GM18517 (cell line): ENCODE data around the gene GRK4.
"Not testable (repeated sequence)": the region's sequence is repeated elsewhere in the genome, so short reads cannot be mapped to it uniquely, and the experiment has no call there.

ENCODE experiments used
- ATAC-seq: cut with Tn5 transposase; IDR thresholded peaks from one replicate; pipeline ENCODE4 v1.9.1; 2021; ENCODE audit warnings: mild to moderate bottlenecking, moderate library complexity; ENCODE audit not compliant: unreplicated experiment

Gene GRK4

DNA sequence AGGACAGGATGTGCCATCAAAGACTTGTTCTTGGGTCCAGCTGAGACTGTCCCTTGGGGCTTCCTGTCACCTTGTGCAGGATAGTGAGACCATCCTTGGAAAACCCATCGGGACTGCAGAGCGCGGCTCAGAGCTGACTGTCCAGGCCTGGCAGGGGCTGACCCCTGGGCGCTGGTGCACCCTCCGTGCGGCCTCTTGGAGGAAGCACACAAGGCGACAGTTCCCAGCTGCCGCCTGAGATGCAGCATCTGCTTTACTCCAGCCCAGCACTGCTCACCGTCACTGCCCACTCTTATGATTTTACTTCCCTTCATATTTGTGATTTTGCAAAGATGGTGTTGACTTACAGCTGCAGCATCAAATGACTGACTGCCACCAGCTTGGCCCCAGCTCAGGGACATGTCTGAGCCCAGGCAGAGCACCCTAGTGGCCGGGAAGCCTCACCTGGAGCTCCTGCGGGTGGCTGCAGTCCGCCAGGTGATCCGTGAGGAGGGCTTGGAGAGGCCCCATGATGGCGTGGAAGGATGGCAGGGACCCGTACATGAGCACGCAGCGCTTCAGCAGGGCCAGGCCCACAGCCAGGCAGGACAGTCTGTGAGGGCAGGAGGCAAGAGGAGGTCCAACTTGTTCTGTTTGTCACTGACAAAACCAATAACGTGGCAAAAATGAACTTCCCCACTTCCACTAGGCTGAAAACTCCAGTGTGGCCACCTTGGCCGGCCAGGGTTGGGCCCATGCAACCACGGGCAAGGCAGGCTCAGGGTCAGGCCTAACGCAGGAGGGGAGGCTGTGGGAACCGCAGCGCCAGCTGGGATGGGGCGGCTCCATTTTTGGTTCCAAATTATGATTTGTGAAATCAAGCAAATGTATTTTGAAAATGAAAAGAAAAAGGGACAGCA lies 22.0 kb upstream of the GRK4 start:
- no peak for ATAC-seq

DNA sequence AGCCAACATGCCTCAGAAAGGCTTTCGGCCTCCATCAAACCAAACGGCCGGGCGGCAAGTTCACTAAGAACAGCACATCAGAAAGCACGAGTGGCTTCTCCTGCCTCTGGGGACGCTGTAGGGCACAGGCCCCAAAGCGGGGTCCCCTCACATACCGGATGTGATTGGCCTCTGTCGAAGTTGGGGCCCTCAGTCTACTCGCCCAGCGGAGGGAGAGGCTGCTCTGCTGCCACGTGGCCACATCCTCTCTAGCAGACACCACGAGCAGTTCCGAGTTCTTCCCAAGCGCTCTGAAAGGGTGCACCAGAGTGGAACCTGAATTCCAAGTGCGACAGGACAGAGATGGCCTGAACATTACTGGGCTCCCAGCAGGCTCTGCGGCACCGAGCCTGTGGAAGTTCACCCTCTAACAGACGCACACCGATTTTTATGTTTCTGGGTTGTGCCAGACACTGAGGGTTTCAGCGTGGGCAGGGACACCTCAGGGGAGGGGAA lies 21.3 kb upstream of the GRK4 start:
- no peak for ATAC-seq

DNA sequence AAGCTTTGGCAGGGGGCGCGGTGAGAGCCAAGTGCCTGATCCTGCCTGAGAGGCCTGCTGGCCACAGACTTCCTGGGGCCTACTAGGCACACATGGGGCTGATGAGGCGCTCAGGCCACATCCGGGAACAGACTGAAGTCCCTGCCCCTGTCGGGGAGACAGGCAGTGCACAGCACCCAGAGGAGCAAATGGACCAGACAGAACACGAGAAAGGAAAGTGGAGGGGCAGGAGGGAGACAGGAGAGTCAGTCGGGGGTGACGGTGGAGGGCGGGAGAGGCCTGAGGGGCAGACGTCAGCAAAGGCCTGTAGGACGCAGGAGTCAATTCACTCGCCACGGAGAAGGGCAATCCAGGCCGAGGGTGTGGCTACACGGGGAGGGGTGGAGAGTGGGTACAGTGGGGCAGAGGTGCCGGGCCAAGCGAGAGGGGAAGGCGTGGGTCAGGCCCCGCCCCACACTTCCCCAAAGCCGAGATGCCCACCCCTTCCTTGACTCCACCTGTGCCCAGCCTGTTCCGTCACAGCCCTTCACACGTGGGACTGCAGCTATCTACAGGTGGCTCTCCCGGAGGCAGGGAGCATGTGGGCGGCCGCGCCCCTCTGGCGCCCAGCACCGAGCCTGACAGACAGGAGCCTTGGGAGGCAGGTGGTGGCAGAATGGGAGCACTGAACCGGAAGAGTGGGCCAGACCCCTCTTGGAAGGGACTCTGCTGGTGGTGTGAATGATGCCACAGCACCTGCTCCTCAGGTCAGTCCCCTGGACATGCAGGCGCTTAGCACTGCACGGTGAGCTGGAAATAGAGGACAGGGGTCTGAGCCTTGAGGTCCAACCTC lies 20.6 kb upstream of the GRK4 start:
- no peak for ATAC-seq

DNA sequence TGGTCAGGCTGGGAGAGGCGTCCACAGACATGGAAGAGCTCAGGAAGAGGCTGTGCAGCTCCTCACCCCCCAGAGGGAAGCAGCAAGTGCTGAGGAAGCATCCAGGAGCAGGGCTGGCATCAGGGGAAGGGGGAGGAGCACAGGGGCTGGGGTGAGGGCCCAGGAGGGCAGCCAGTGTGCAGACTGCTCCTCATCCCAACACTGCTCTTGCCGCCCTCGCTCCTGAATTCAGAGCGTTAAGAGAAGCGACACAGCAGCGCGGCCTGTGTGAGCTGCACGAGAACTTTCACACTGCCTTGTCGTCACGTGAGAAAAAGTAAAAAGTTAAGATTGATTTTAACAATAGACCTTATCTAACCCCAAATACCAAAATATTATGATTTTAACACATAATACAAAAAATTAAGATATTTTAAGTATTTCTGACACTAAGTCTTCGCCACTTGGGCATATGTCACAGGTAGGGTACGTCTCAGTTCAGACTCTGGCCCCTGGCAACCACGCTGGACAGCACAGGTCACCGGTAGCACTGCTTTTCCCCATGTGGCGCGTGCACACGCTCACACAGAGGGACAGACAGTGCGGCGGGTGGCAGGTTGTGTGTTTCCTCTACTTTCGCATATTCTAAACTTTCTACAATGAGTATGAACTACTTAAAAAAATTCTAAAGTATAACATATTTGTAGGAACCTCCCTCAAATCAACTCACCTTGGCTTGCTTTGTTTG lies 19.8 kb upstream of the GRK4 start:
- ATAC-seq: no peak

DNA sequence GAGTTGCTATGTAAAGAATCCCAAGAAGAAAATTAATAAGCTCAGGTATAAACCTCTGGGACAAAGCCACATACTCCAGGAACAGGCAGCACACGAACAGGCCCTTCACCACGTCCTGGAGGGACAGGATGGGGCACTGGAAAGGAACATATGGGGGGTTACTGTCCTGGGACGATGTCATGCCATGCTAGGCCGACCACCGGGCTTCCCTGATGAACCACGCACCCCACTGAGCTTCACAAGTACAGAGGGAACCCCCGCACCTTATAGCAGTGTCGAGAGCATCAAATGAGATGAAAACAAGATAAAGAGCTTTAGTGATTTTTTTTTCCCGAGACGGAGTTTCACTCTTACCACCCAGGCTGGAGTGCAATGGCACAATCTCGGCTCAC lies 19.3 kb upstream of the GRK4 start:
- ATAC-seq: no peak

DNA sequence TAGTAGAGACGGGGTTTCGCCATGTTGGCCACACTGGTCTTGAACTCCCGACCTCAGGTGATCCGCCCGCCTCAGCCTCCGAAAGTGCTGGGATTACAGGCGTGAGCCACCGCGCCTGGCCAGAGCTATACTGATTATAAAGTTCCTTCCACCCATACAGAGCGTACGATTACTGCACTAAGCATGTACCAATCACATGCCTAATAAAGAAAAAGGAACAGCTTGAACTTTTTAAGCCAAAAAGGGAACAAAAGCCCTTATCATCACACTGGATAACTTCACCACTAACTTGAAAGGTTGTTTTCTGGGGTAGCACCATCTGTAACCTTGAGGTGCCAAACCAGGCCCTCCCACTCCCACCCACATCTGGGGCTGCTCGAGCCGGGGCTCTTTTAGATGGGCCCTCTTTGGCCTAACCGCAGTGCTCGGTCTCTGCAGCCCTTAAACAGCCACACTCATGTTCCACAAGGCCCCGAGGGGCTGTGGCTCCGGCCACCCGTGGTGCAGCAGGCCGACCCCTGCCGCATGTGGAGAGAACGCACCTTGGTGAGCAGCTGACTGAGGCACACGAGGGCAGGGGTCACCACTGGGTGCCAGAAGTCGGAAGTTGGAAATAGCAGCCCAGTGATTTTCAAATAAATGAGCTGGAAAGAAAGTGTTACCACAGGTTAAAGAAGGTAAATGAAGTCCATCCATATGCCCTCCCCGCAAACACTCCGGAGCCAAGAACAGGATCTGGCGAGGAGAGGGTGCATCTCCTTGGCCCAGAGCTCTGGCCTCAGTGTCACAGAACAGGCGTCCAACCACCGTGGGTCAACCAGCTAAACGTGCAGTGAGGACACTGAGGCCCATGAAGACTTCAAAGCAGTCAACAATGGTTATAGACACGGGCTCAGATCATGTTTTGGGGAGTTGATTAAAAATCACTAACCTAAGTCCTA lies 18.5 kb upstream of the GRK4 start:
- no peak for ATAC-seq

DNA sequence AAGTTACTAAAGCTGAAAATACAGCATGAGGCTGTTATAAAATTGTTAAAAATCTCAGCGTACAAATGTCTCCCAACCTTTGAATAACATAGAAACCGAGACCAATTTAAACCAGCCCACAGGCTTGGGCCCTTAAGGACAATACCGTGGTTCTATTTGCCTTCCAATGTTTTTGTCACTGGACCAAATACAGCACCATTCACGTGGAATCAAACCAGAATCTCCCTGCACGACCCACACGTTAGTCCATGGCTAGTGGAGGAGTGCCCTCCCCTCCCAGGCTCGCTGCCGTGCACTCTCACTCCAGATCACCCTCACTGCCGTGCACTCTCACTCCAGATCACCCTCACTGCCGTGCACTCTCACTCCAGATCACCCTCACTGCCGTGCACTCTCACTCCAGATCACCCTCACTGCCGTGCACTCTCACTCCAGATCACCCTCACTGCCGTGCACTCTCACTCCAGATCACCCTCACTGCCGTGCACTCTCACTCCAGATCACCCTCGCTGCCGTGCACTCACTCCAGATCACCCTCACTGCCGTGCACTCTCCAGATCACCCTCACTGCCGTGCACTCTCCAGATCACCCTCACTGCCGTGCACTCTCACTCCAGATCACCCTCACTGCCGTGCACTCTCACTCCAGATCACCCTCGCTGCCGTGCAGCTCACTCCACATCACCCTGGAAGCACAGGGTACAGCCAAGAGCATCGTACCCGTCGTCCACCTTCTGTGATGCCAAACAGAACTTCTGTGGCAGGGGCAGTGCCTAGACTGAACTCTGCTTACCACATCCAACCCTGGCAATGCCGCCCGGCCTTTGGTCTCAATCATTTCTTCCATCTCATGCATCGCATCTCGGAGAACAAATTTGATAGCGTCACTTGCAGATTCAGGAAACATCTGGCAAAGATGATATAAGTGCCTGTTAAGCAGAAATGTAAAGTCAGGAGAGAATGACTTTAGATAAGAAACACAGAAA lies 17.5 kb upstream of the GRK4 start:
- ATAC-seq: not testable (repeated sequence)

DNA sequence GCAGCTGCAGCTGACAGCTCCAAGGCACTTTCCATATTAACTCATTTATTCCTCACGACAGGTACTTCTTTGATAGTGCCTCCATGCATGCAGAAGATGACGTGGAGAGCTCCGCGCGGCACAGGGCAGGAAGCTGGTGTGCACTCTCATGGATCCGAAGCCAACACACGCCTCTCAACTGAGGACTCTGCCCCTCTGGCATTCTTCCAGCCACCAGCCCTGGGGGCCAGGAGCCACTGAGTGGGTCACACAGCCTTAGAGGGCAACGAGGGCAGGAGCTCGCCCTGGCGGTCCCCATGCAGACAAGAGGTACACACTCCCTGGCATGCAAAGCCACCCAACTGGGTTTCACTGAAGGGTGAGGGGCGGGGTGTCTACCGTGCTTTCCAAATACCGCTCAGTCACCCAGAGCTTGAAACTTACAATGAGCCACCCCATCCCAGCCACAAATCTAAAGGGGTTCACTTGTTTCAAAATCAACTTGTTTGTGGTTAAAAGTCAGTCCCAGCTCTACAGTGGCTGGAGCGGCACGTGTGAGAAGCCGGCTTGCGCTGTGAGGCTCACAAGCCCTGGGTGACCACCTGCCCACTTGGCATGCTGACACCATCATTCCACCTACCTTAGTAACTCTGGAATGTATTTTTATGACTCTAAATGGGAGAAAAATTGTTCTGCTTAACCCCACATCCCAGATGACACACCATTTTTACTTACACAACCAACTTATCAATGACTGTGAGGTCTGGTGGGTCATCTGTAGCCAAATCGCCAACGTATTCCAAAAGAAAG lies 16.4 kb upstream of the GRK4 start:
- no peak for ATAC-seq

DNA sequence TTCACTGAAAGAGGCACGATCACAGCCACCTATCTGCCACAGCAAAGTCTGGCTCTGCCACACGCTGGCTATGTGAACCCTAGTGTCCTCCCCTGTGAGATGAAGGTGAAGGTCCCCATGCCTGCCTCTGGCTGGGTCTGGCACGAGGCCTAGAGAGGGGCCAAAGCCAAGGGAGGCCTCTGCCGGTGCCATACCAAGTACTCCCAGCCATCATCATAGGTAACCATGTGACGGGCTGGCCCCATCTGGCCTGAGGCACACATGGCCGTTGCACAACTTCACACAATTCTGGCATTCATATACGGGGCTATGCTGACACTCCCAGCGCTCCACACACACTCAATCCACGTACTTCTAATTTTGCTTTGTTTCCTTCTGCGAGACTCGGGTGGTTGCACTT lies 15.4 kb upstream of the GRK4 start:
- no peak for ATAC-seq

DNA sequence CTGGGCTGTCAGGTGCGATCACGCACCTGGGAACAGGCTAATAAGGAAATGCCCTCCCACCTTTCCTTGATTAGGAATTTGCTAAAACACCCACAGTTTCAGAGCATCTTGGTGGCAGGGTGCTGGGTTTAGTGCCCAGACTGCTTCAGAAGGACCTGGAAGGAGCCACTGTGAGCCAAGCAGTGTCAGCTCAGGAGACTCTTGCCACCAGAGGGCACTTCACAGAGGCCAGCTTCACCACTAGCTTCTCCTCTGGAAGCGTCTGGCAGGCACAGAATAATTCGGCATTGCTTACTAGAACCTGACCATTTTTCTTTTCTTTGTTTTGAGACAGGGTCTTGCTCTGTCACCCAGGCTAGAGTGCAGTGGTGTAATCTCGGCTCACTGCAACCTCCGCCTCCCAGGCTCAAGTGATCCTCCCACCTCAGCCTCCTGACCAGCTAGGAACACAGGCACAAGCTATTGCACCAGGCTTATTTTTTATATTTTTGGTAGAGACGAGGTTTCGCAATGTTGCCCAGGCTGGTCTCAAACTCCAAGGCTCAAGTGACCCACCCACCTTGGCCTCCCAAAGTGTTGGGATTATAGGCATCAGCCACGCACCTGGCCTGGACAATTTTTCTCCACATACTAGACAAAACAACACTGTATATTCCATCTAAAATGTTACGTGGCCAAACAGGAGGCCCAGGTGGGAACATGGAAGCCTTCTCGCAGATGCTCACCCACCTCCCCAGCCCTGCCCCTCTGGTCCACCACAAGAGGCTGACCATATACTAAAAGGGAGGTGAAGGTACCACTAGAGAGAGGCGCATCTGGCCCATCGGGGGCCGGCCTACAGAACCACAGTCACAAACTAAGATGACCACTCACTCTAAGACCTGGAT lies 14.2 kb upstream of the GRK4 start:
- ATAC-seq: no peak

DNA sequence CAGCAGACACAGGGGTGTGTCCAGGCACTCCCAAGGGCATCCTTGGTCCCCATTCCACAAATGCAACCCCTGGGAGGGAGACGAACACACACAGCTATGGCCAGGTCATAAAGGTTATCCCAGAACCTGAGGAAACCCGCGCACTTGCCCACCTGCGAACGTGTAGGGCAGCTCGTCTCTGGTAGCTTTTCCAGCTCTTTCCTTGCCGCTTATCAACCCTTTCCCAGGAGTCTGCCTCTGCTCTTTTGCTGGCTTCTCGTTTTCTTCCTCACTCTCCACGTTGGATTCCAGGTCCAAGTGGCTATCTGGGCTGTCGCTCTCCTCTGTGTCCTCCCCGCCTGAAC lies 13.6 kb upstream of the GRK4 start:
- ATAC-seq: no peak

DNA sequence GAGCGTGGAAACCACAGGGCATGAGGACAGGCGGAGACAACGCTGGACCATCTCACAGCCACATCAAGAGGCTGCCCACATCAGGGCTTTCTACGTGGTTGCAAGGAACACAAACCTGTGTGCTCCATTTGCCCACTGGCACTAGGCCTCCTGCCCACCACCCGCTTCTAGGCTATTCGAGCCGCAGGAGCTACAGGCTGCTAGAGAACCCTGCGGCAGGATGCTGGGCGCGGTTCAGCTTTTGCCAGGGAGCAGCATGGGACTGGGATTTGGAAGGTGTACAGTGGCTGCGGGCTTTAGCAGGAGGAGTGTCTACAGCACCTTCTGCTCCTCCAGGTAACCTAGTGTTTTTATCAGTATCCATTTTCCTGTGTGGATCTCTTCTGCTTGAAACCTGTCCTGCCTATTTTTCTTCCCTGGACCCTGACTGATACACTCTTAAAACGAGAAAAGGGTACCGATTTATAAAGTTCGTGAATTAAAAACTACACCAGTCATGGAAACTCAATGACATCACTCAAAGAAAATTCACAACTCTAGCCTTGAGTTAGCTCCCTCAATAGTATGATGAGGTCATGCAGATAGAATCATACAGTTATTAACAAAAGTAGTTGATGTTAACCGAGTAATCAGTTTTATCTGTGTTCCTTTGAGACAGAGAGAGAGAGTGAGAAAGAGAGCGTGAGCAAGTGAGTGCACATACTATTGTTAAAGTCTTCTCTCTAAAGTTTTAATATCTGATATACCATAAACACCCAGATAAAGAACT lies 13.0 kb upstream of the GRK4 start:
- no peak for ATAC-seq

DNA sequence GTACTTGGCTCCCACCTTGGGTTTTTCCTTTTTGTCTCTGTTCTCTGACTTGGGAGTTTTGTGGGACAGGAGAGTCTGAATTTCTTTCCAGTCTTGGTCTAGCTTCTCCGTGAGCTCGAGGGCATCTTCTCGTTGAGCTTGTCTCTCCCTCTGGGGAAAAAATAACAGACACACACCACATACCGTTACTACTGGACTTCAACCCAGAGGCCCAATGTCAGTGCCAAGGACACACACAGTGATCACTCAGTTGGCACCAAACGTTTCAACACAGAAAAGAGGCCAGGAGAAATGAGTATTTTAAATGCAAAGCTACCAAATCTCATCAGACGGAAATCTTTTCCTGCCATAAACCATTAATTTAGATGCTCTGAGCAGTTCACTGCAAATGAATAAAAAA lies 9.9 kb upstream of the GRK4 start:
- no peak for ATAC-seq

DNA sequence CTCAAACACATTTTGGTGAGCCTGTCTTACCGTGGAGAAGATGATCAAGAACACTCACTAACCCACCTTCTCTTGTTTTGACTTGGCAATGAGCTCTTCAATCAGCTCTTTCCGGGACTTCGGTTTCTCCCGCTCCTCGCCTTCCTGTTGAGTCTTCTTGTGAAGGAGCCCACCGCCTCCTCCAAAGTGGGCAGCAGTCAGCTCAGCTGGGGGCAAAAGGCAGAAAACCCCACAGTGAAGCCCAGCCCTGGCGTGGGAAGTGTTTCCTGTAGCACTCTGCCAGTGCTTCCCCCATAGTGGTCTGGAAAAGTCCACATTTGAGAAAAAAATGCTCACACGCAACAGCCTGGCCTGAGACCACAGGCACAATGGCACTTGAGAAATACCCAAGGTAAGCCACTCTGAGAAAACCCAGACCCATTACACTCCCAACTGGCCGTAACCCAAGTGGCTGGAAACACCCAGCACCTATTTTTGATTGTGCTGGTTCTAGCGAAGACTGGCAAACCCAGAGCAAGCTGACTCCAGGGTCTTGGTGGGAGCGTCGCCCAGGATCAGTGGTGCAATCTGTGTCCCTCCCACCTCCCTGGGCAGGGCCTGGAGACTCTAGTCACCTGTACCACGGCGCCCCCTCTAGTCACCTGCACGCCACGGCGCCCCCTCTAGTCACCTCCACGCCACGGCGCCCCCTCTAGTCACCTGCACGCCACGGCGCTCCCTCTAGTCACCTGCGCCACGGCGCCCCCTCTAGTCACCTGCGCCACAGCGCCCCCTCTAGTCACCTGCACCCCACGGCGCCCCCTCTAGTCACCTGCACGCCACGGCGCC lies 8.8 kb upstream of the GRK4 start:
- peak; percentile 54 for ATAC-seq

DNA sequence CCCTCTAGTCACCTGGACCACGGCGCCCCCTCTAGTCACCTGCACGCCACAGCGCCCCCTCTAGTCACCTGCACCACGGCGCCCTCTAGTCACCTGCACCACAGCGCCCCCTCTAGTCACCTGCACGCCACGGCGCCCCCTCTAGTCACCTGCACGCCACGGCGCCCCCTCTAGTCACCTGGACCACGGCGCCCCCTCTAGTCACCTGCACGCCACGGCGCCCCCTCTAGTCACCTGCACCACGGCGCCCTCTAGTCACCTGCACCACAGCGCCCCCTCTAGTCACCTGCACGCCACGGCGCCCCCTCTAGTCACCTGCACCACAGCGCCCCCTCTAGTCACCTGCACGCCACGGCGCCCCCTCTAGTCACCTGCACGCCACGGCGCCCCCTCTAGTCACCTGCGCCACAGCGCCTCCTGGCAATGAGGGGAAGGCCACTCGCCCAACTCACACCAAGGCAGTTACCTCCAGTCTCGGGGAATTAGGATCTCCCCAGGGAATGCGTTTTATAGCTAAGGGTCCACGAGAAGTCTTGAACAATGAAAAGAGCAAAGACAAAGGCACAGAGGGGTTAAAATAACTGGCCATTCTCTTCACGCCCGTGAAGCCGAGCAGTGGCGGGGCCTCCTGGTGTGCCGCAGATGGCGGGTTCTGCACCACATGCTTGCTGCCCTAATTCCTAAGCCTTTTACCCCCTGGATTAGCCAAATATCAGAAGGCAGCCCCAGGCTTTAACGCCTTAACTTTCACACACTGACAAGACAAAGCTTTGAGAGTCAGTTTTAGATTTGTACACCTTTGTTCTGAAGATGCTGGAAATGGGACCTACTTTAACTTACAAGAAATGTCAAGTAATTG lies 8.0 kb upstream of the GRK4 start:
- ATAC-seq: not testable (repeated sequence)
